AG04450 (cell line): ENCODE results near the gene KCNS3. TPM values are rescaled to one million over a fixed set of nuclear protein-coding genes. Genes with fewer than 3 reads are reported as not detected.

Source experiments
- CTCF ChIA-PET: fragments of 300-600, 350-600 bp; formaldehyde crosslinking; extraction: SDS; loops from one replicate; lab custom pipeline; 2022; ENCODE audit warnings: antibody characterized with exemption, inconsistent platforms; lab: Charles Lee
- POLR2A ChIA-PET: fragments of 350-600 bp; formaldehyde crosslinking; extraction: SDS; loops from one replicate; lab custom pipeline; 2021; ENCODE audit warnings: antibody characterized with exemption, inconsistent platforms; lab: Yijun Ruan, JAX
- DNase-seq: peaks from one replicate; pipeline ENCODE4 v3.0.0-alpha.2; 2011; ENCODE audit warnings: low read depth, low spot score
- H3K27ac ChIP-seq: one replicate; pipeline ENCODE4 v1.5.1; 2012; ENCODE audit warnings: low read depth, low read length, control low read depth
- H3K27me3 ChIP-seq: one replicate; pipeline ENCODE4 v1.6.0; 2012; ENCODE audit warnings: low read length; ENCODE audit not compliant: control insufficient read depth, insufficient read depth
- H3K4me3 ChIP-seq: 2 replicates; pipeline ENCODE4 v1.5.1; 2011; ENCODE audit warnings: mild to moderate bottlenecking, low read depth, low read length, control low read depth
- H3K9me3 ChIP-seq: 2 replicates; pipeline ENCODE4 v1.5.1; 2012; ENCODE audit warnings: low read length; ENCODE audit not compliant: control insufficient read depth, insufficient read depth
- CTCF ChIP-seq: IDR thresholded peaks from 2 replicates; pipeline ENCODE4 v1.5.1; 2011; ENCODE audit warnings: low read depth, low read length, control low read depth, inconsistent platforms
- polyA plus RNA-seq: library from polyadenylated mRNA; depleted of rRNA; stranded (reverse); fragments of >200 nt; gene quantifications from 2 replicates; pipeline ENCODE4 v1.2.3, GENCODE V29; 2011

The KCNS3 gene
- polyA plus RNA-seq, 1 experiment, result 0.46 TPM

- ChIA-PET POLR2A (no interaction called here), CTCF (no interaction called here)
- no peak for TF ChIP-seq CTCF
- Histone ChIP-seq H3K27ac (no peak overlapping the region), H3K9me3 (no peaks in the 10 kb centered on the region), H3K4me3 (no peak overlapping the region), H3K27me3 (no peaks in the 10 kb centered on the region)
- DNase-seq, result no peak
Measured at GRCh38 chr2:17950006-17950405, 71.5 kb downstream of the KCNS3 start.

GRCh38 chr2:17951563-17951962 is 73.1 kb downstream of the KCNS3 start:
- ChIA-PET POLR2A (no interaction called here), CTCF (no interaction called here)
- no peak for DNase-seq
- H3K9me3 ChIP-seq, result no peaks in the 10 kb centered on the region
- TF ChIP-seq CTCF, result no peak
- H3K27me3 ChIP-seq, result no peaks in the 10 kb centered on the region
- H3K27ac ChIP-seq, result no peak overlapping the region
- H3K4me3 ChIP-seq, result no peak overlapping the region

GRCh38 chr2:17958466-17959092 is 80.1 kb downstream of the KCNS3 start:
- DNase-seq, result no peak
- no peak for TF ChIP-seq CTCF
- ChIA-PET CTCF (no interaction called here), POLR2A (no interaction called here)
- Histone ChIP-seq H3K9me3 (no peaks in the 10 kb centered on the region), H3K27ac (no peak overlapping the region), H3K27me3 (no peaks in the 10 kb centered on the region), H3K4me3 (no peak overlapping the region)

GRCh38 chr2:17959356-17959755 is 80.9 kb downstream of the KCNS3 start:
- Histone ChIP-seq H3K9me3 (no peaks in the 10 kb centered on the region), H3K4me3 (no peak overlapping the region), H3K27ac (no peak overlapping the region), H3K27me3 (no peaks in the 10 kb centered on the region)
- ChIA-PET POLR2A (no interaction called here), CTCF (interaction anchor here (0.5 kb wide), 1 partner anchor 102 kb away, joined by 3 read pairs; no protein-coding TSS in a partner anchor)
- DNase-seq, result no peak
- no peak for TF ChIP-seq CTCF

GRCh38 chr2:17959833-17960232 is 81.4 kb downstream of the KCNS3 start:
- no peaks in the 10 kb centered on the region for H3K9me3 ChIP-seq
- CTCF ChIA-PET, result no interaction called here
- H3K27ac ChIP-seq, result no peak overlapping the region
- H3K4me3 ChIP-seq, result no peak overlapping the region
- no peak for TF ChIP-seq CTCF
- H3K27me3 ChIP-seq, result no peaks in the 10 kb centered on the region
- POLR2A ChIA-PET, result no interaction called here
- DNase-seq, result no peak
